Activated CD4-positive, alpha-beta memory T cell treated with anti-CD3 and anti-CD28 coated beads for 36 hours (primary cell): ENCODE data around the gene VASN. TPM values are rescaled to one million over a fixed set of nuclear protein-coding genes. Genes with fewer than 3 reads are reported as not detected.

ENCODE experiments used
- CTCF ChIA-PET: fragments of 350-600 bp; sonication (Branson Sonifier 250); formaldehyde crosslinking; loops from one replicate; lab custom pipeline; 2021; ENCODE audit warnings: antibody characterized with exemption, inconsistent platforms; lab: Charles Lee
- POLR2A ChIA-PET: fragments of 350-600 bp; sonication (Branson Sonifier 250); formaldehyde crosslinking; loops from one replicate; lab custom pipeline; 2021; ENCODE audit warnings: antibody characterized with exemption; lab: Charles Lee
- DNase-seq: peaks from one replicate; pipeline ENCODE4 v3.0.0-alpha.2; 2020
- H3K27ac Mint-ChIP-seq: one replicate; pipeline ENCODE4 v1.8.0; 2021; ENCODE audit warnings: mixed read lengths
- H3K27me3 Mint-ChIP-seq: one replicate; pipeline ENCODE4 v1.8.0; 2021; ENCODE audit warnings: mixed read lengths
- H3K36me3 Mint-ChIP-seq: one replicate; pipeline ENCODE4 v1.8.0; 2021; ENCODE audit warnings: mixed read lengths
- H3K4me1 Mint-ChIP-seq: one replicate; pipeline ENCODE4 v1.8.0; 2021; ENCODE audit warnings: low read depth, mixed read lengths
- H3K4me3 Mint-ChIP-seq: one replicate; pipeline ENCODE4 v1.8.0; 2021; ENCODE audit warnings: mild to moderate bottlenecking, mixed read lengths
- H3K9me3 Mint-ChIP-seq: one replicate; pipeline ENCODE4 v1.8.0; 2021; ENCODE audit warnings: mixed read lengths
- intact Hi-C: fragments of 100-400 bp; cut with micrococcal nuclease; formaldehyde crosslinking; loops from one replicate; pipeline ENCODE4 v1.15.1; 2023
- total RNA-seq, 2 experiments: library from RNA; stranded (reverse); gene quantifications; one replicate each; pipeline ENCODE4 v1.2.3, GENCODE V29; 2021

VASN gene
- total RNA-seq, 2 experiments from 2014 or later = 0.07 TPM; not detected in 1

- H3K9me3 Mint-ChIP-seq = no peaks in the 10 kb centered on the region
- no peaks in the 10 kb centered on the region for H3K27me3 Mint-ChIP-seq
- ChIA-PET POLR2A (no interaction called here), CTCF (no interaction called here)
- H3K4me1 Mint-ChIP-seq = peaks cover 4% of the 10 kb centered on the region
- intact Hi-C loops = no loop called here
- no peak overlapping the region for H3K4me3 Mint-ChIP-seq
- peaks cover 1% of the 10 kb centered on the region for H3K36me3 Mint-ChIP-seq
- H3K27ac Mint-ChIP-seq = no peak overlapping the region
- no peak for DNase-seq
Observed at GRCh38 chr16:4367393-4367856, 4.2 kb upstream of the VASN start.

GRCh38 chr16:4369007-4369733, 2.5 kb upstream of the VASN start:
- no peak overlapping the region for H3K27ac Mint-ChIP-seq
- no peak for DNase-seq
- H3K27me3 Mint-ChIP-seq = no peaks in the 10 kb centered on the region
- ChIA-PET POLR2A (no interaction called here), CTCF (interaction anchor here (1.6 to 2.0 kb wide), 2 partner anchors 10 to 34 kb away, joined by 6 to 7 read pairs; no protein-coding TSS in a partner anchor)
- H3K36me3 Mint-ChIP-seq = no peaks in the 10 kb centered on the region
- H3K9me3 Mint-ChIP-seq = no peaks in the 10 kb centered on the region
- H3K4me3 Mint-ChIP-seq = no peak overlapping the region
- intact Hi-C loops = no loop called here
- H3K4me1 Mint-ChIP-seq = peaks cover 12% of the 10 kb centered on the region

- H3K4me1 Mint-ChIP-seq = peaks cover 15% of the 10 kb centered on the region
- no peaks in the 10 kb centered on the region for H3K27me3 Mint-ChIP-seq
- H3K4me3 Mint-ChIP-seq = no peak overlapping the region
- H3K27ac Mint-ChIP-seq = no peak overlapping the region
- ChIA-PET POLR2A (no interaction called here), CTCF (interaction anchor here (0.6 to 2.0 kb wide), 4 partner anchors 9 to 34 kb away, joined by 3 to 7 read pairs (median 4); no protein-coding TSS in a partner anchor)
- intact Hi-C loops = no loop called here
- DNase-seq = no peak
- H3K36me3 Mint-ChIP-seq = no peaks in the 10 kb centered on the region
- no peaks in the 10 kb centered on the region for H3K9me3 Mint-ChIP-seq
Observed at GRCh38 chr16:4370151-4370550, 1.5 kb upstream of the VASN start.

GRCh38 chr16:4370570-4371356, 885 bp upstream of the VASN start:
- Mint-ChIP-seq H3K27me3 (no peaks in the 10 kb centered on the region), H3K9me3 (no peaks in the 10 kb centered on the region), H3K27ac (no peak overlapping the region), H3K36me3 (no peaks in the 10 kb centered on the region), H3K4me1 (peaks cover 19% of the 10 kb centered on the region), H3K4me3 (no peak overlapping the region)
- no peak for DNase-seq
- intact Hi-C loops = no loop called here
- ChIA-PET POLR2A (no interaction called here), CTCF (interaction anchor here (1.0 to 1.4 kb wide), 2 partner anchors 32 to 33 kb away, joined by 3 to 6 read pairs; no protein-coding TSS in a partner anchor)

- H3K36me3 Mint-ChIP-seq = no peaks in the 10 kb centered on the region
- intact Hi-C loops = no loop called here
- peaks cover 20% of the 10 kb centered on the region for H3K4me1 Mint-ChIP-seq
- peak; percentile 44 for DNase-seq
- H3K9me3 Mint-ChIP-seq = no peaks in the 10 kb centered on the region
- H3K4me3 Mint-ChIP-seq = peak overlapping the region; percentile 66
- ChIA-PET CTCF (interaction anchor here (2.1 kb wide), 1 partner anchor 31 kb away, joined by 7 read pairs; no protein-coding TSS in a partner anchor), POLR2A (no interaction called here)
- H3K27ac Mint-ChIP-seq = no peak overlapping the region
- H3K27me3 Mint-ChIP-seq = no peaks in the 10 kb centered on the region
Observed at GRCh38 chr16:4372001-4372577, 441 bp downstream of the VASN start.

- Mint-ChIP-seq H3K27me3 (no peaks in the 10 kb centered on the region), H3K27ac (no peak overlapping the region), H3K4me1 (peaks cover 20% of the 10 kb centered on the region), H3K9me3 (no peaks in the 10 kb centered on the region), H3K36me3 (no peaks in the 10 kb centered on the region), H3K4me3 (peak overlapping the region; percentile 66)
- intact Hi-C loops = no loop called here
- CTCF ChIA-PET = interaction anchor here (2.1 kb wide), 1 partner anchor 30 kb away, joined by 7 read pairs; no protein-coding TSS in a partner anchor
- POLR2A ChIA-PET = interaction anchor here (0.9 kb wide), 1 partner anchor 84 kb away, joined by 3 read pairs; no protein-coding TSS in a partner anchor
- DNase-seq = no peak
Observed at GRCh38 chr16:4372578-4373355, 1.1 kb downstream of the VASN start.

GRCh38 chr16:4373356-4373908, 1.8 kb downstream of the VASN start:
- Mint-ChIP-seq H3K27ac (no peak overlapping the region), H3K4me1 (peaks cover 20% of the 10 kb centered on the region), H3K27me3 (no peaks in the 10 kb centered on the region), H3K4me3 (no peak overlapping the region), H3K9me3 (no peaks in the 10 kb centered on the region), H3K36me3 (no peaks in the 10 kb centered on the region)
- DNase-seq = no peak
- intact Hi-C loops = no loop called here
- ChIA-PET POLR2A (interaction anchor here (0.9 kb wide), 1 partner anchor 85 kb away, joined by 3 read pairs; no protein-coding TSS in a partner anchor), CTCF (interaction anchor here (2.1 kb wide), 1 partner anchor 29 kb away, joined by 7 read pairs; no protein-coding TSS in a partner anchor)

- intact Hi-C loops = no loop called here
- Mint-ChIP-seq H3K36me3 (no peaks in the 10 kb centered on the region), H3K4me1 (peaks cover 20% of the 10 kb centered on the region), H3K9me3 (no peaks in the 10 kb centered on the region), H3K4me3 (no peak overlapping the region), H3K27ac (no peak overlapping the region), H3K27me3 (no peaks in the 10 kb centered on the region)
- ChIA-PET CTCF (interaction anchor here (0.9 to 2.1 kb wide), 3 partner anchors 15 to 29 kb away, joined by 3 to 7 read pairs (median 4); no protein-coding TSS in a partner anchor), POLR2A (interaction anchor here (0.9 kb wide), 1 partner anchor 85 kb away, joined by 3 read pairs; no protein-coding TSS in a partner anchor)
- DNase-seq = no peak
Observed at GRCh38 chr16:4373909-4374742, 2.5 kb downstream of the VASN start.

- H3K9me3 Mint-ChIP-seq = no peaks in the 10 kb centered on the region
- intact Hi-C loops = no loop called here
- no peaks in the 10 kb centered on the region for H3K27me3 Mint-ChIP-seq
- H3K4me1 Mint-ChIP-seq = peaks cover 20% of the 10 kb centered on the region
- no peak for DNase-seq
- H3K36me3 Mint-ChIP-seq = peaks cover under 1% of the 10 kb centered on the region
- ChIA-PET POLR2A (interaction anchor here (0.5 kb wide), 1 partner anchor 10 kb away, joined by 3 read pairs; no protein-coding TSS in a partner anchor), CTCF (interaction anchor here (0.8 to 1.0 kb wide), 2 partner anchors 26 to 122 kb away, joined by 3 read pairs; no protein-coding TSS in a partner anchor)
- H3K27ac Mint-ChIP-seq = no peak overlapping the region
- no peak overlapping the region for H3K4me3 Mint-ChIP-seq
Observed at GRCh38 chr16:4375717-4376116, 4.1 kb downstream of the VASN start.

GRCh38 chr16:4376126-4376892, 4.7 kb downstream of the VASN start:
- H3K36me3 Mint-ChIP-seq = peaks cover 2% of the 10 kb centered on the region
- no peak overlapping the region for H3K27ac Mint-ChIP-seq
- intact Hi-C loops = no loop called here
- ChIA-PET POLR2A (no interaction called here), CTCF (interaction anchor here (1.0 kb wide), 1 partner anchor 25 kb away, joined by 3 read pairs; no protein-coding TSS in a partner anchor)
- H3K27me3 Mint-ChIP-seq = no peaks in the 10 kb centered on the region
- H3K4me3 Mint-ChIP-seq = no peak overlapping the region
- H3K9me3 Mint-ChIP-seq = no peaks in the 10 kb centered on the region
- H3K4me1 Mint-ChIP-seq = peaks cover 20% of the 10 kb centered on the region
- DNase-seq = no peak
